GM18858 (cell line): Measurements from ENCODE around the gene EPHB2.

ENCODE experiments used
- ATAC-seq: cut with Tn5 transposase; IDR thresholded peaks from one replicate; pipeline ENCODE4 v1.9.1; 2021; ENCODE audit not compliant: unreplicated experiment

Gene EPHB2

DNA sequence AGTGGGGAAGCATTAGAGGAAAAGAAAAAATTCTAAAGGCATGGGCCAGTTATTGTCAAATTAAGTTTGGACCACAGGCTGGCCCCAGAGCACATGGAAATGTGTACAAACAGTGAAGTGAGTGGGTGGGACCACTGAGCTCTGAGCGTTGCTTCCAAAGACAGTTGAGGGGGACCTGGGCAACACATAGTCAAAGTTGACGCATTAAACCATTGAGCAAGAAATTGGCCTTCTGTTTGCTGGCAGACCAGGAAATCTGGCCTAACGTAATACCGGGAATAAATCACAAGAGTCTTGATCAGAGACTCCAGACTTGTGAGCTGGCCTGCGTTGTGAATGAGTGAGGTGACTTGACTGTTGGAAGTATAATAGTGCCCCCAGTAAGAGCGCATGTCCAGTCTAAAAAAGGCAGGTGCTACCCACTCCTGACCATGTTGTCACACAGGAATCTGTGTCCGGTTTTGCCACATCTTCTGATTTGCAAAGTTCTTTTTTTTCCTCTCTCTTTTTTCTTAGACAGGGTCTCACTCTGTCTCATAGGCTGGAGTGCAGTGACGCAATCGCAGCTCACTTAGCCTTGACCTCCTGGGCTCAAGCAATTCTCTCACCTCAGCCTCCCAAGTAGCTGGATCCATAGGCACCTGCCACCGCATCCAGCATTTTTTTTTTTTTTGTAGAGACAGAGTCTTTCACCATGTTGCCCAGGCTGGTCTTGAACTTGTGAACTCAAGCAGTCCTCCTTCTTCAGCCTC, 10.7 kb downstream of the EPHB2 start:
- ATAC-seq, result no peak

DNA sequence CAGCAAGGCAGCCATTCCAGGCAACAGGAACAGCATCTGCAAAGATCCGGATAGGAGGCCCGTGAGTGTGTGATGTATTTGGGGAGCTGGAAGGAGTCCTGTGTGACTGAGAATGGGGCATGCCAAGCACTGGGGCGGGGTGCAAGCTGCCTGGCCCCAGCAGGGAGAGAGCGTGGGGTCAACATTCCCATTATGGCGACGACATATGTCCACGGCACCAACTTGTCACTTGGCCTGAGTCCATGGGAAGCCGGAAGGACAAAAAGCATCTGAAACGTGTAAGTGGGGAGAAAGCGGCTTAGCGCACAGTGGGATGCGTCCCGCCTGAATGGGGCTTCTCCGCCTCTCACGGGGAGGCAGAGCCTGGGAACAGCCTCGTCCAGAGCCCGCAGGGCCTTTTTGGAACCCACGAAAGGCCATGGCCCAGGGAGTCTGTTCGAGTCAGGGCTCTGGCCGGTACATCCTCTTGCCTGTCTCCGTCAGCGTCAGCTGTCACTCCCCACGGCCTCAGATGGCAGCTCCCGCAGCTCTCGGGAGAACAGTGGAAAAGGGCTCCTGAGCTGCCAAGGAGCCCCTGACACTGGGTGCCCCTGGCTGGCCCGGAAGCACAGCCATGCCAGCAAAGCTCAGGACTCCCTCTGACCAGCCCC, 12.4 kb downstream of the EPHB2 start:
- ATAC-seq, result no peak

DNA sequence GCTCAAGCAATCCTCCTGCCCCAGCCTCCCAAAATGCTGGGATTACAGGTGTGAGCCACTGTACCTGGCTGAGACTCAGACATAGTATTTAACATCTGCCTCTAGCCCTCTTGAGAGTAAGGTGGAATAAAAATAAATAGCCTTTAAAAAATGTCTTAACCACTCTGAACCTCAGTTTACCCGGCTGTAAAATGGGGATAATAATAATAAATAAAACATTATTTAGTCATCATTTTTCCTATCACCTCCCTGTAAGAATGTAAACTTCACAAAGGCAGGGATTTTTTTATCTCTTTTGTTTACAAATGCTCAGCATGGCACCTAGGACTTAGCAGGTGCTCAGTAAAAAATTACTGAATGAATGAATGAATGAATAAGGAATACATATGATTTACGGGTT, 17.2 kb downstream of the EPHB2 start:
- no peak for ATAC-seq

DNA sequence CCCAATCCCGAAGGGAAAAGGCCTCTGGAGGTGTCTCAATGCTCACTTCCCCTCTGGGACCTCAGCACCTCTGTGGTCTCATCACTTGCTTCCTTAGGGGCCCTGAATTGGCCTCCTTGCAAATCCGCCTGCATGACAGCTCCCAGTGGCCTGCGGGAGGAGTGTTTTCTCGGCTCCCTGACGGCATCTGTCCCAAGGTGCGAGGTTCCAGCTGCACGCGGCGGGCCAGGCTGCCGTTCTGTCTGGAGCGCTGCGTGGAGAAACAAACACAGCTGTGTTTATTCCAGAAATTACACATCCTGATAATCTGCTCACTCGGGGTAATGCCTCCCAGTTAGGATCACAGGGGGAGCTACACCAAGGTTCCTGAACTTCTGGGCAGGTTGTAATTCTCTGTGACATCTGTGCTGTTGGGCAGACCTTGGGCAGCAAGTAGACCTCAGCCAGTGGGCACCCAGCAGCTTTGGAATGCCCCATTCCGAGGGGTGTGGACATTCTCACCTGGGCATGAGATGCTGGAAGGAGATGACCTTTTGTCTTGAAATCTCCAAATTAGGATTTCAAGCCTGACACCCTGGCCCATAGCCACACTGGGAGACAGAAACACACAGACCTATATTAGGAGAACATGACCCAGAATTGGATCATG, 18.2 kb downstream of the EPHB2 start:
- ATAC-seq, result no peak

DNA sequence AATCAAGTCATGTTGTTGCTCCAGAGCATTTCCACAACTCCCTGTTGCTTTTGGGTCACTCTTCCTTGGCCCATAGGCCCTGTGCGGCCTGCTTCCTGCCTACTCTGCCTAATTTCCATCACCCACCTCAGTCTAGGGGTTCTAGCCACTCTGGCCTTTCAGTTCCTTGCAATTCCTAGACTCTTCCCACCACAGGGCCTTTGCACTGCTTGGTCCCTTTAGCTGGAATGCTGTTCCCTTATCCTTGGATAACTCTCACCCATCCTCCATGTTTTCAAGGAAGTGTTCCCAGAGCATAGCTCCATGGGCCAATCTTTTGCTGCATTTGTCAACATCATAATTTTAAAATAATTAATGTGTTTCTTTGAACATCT, 18.7 kb downstream of the EPHB2 start:
- no peak for ATAC-seq

DNA sequence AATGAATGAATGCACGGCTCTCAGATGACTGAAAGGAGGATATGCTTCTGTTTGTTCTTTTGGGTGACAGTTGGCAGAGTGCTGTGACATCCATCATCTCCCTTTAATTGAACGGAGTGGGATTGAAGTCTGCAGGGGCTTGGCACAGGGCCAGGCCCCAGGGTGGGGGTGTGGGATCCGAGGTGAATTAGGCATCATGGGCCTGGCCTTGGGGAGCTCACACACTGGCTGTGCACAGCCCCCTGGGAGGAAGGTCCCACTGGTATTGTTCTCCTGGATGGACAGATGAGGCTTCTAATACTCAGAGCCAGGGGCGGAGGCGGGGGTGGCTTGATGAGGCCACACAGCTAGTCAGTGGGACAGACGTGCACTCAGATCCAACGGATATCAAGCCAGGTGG, 19.3 kb downstream of the EPHB2 start:
- ATAC-seq, result no peak

DNA sequence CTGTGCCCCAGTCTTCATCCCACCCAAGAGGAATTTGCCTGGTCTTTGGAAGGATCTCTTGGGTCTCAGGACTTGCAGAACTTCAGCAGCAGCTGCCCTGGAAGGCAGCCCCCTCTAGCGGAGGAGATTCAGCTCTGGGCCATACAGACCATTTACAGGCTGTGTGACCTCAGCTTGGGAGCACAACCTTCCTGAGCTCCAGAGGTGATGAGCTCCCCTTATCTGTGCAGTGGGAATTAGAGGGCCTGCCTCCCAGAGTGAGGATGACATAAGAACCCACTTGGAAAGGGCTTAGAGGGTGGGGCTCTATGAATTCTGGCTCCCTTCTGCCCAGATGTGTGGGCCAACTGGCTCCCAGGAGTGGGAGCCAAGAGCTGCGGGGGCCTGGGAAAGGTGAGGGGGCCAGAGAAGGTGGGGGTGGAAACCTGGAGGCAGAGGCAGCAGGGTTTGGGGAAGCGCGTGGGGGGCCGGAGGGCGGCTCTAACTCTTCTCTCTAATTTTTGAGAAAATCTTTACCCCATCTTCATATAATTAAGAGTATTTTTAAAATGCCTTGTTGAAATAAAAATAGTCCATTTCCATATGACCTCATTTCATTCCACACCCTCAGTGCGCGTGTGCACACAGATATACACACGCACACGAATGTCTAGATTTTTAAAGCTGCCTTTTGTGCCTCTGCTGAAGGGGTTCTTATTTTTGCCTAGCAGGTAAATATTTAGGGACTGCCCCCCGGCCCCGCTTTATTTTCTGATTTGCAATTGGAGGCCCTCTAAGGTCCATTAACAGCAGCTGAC, 21.5 kb downstream of the EPHB2 start:
- no peak for ATAC-seq

DNA sequence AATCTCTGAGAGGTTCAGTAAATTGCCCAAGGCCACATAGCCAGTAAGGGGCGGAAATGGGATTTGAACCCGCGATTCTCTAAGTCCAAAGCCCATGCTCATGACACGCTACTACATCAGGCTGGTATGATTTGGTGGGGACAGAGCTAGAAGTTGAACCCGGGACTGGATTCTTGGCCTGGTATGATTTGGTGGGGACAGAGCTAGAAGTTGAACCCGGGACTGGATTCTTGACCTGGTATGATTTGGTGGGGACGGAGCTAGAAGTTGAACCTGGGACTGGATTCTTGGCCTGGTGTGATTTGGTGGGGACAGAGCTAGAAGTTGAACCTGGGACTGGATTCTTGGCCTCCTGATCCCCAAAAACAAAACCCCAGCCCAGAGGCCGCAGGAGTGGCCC, 23.0 kb downstream of the EPHB2 start:
- no peak for ATAC-seq

DNA sequence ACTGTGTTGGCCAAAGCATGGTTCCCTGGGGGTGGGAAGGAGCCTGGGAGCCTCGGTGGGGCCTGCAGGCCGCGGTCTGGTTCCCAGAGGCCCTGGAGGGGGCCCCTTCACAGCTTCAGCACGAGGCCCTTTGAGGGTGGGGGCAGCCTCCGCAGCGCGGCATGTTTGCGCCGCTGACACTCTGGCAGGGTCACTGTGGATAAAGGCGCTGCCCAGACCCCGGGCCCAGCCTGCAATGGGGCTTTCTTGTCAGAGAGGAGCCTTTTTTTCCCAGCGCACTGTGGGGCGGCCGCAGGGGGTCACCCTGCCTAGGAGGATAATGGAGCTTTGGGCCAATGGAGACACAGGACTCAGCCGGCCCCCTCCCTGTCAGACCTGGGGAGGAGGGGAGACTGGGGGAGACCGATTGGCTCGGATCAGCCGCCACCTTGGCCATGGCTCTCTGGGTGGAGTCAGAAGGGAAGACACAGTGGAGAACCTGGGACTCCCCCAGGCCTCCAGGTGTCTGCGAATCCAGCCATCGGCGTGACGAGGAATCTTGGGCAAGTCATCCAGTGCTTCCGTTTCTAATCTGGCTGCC, 26.0 kb downstream of the EPHB2 start:
- ATAC-seq, result no peak

DNA sequence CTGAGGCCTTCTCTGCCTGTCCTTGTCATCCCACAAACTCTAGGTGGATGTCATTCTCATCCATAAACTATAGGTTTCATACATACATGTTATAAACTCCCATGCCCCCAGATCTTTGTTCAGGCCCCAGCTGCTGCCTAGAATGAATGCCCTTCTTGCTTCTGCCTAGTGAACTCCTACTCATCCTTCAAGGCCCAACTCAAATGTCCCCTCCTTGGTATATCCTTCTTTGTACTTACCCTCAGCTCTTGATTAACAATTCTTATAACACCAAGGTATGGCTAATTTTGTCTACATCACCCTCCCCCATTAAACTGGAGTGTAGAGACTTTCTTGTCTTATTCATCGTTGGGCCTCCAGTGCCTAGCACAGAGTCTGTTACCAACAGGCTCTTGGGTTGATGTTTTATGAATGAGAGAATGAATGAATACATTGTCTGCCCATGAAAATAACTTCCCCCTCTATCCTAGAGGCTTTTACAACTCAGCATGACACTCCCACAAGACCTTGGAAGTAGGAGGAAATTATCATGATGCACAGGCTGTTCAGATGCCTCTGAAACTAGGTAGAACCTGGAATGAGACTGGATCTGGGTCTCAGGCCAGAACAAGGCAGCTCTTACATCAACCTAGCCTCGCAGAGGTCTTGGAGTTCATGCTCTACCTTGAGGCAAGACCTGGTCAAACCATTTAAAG, 26.9 kb downstream of the EPHB2 start:
- ATAC-seq, result no peak

DNA sequence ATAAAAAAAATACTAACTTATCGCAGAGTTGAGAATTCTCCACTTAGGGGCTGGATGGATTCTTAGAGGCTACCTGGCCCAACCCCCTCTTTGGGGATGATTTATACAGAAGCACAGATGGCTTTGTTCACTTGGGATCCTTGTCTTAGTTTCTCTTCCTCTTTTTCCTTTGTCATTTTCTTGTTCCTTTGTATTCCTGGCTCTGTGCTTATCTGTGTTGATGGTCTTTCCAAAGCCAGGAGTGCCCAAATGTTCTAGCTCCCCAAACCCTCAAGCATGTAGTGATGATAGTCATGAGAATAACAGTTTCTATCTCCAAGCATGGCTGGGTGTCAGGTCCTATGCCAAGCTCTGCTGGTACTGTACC, 27.4 kb downstream of the EPHB2 start:
- ATAC-seq, result no peak

DNA sequence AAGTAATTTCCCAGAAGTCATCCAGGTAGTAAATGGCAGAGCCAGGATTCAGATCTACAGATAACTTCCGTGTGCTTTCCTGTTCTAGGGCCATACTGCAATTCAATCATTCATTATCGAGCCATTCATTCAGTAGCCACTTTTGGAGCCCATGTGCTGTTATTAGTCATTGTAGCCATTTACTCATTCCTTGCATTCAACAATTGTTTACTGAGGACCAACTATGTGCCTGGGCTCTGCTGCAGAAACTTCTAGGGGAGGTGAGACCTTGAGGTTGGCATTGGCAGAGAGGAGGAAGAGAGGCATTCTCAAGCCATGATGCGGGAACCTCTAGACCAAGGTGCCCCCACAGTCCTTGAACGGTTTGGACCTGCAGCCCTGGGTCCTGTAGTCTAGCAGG, 27.9 kb downstream of the EPHB2 start:
- no peak for ATAC-seq

DNA sequence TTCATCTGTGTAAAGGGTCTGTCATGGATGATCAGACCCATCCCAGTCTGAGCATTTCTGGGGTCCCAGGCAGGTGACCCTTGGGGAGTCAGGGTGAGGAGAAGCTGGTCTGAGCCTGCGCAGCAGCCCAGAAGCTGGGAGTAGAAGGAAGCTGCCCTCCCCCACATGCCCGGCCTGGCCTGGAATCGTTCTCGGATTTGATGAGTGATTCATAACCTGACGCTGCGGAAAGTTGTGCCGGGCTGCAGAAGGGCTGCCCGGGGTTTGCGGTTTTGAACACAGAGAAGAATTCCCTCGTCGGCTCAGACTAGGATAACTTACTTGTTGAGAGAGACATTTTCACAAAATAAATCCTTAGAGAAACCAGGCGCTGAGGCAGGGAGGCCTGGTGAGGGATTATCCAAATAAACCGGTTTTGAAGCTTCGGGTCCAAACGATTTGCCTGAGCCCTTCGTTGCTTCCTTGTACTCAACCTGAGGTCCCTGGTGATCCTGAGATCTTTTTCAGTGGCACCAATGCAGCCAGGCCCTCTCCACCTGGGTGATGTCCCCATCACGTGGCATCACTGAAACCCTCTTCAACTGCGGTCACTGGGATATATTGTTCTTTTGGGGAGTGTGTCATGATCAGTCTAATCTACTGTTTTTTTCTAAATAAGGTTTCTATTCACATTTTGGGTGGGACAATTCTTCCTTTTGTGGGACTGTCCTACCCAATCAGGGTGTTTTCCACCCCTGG, 29.2 kb downstream of the EPHB2 start:
- no peak for ATAC-seq

DNA sequence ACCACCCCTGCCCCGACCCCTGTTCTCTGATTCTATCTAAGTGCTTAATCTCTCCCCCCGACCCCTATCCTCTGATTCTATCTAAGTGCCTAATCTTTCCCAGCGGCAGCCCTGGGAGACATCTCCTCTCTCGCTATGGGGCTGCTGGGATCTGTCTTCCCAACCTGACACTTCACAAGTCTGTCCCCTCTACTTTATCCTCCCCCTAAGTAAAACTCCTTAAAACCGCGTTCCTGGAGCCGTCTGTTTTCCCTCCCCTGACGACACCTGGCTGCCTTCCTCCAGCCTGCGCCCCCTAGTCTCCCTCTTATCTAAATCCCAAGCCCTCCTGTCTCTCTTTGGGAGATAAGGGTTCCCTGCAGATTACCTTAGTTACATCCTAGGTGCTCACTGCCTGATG, 30.5 kb downstream of the EPHB2 start:
- no peak for ATAC-seq

DNA sequence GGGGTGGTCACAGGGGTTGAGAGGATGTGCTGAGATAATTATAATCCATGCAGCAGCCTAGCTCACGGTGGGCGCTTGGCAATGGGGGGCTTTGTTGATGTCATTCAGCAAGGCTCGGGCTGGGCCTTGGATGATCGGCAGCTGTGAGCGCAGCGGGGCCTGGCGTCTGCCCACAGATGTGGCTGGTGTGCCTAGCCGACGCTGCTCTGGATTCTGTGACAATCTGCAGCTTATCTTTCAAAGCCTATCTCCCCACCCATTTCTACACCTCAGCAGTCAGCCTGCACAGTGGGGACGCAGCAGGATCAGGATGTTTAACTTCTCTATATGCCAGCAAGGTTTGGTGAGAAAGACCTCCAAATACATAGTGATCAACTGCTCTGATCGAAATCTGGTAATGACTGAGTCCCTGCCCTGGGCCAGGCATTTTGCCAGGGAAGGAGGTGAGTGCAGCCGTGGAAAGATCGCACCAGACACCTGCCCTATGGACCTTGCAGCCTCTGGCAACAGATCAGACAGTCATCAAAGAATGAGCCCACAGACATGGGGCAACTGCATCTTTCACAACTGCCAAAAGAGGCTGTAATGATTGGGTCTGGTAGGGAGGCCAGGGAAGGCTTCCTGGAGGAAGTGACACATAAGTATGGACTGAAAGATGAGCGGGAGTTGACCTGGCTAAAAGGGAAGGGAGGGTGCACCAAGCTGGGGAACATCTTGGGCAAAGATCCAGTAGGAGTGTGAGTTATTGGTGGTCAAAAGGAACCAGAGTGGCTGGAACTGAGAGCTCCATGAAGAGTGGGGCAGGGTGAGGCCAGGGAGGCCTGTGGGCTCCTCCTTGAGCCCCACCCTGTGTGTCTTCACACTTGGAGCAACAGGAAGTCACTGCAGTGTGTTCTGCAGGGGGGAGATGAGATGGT, 35.3 kb downstream of the EPHB2 start:
- ATAC-seq, result no peak

DNA sequence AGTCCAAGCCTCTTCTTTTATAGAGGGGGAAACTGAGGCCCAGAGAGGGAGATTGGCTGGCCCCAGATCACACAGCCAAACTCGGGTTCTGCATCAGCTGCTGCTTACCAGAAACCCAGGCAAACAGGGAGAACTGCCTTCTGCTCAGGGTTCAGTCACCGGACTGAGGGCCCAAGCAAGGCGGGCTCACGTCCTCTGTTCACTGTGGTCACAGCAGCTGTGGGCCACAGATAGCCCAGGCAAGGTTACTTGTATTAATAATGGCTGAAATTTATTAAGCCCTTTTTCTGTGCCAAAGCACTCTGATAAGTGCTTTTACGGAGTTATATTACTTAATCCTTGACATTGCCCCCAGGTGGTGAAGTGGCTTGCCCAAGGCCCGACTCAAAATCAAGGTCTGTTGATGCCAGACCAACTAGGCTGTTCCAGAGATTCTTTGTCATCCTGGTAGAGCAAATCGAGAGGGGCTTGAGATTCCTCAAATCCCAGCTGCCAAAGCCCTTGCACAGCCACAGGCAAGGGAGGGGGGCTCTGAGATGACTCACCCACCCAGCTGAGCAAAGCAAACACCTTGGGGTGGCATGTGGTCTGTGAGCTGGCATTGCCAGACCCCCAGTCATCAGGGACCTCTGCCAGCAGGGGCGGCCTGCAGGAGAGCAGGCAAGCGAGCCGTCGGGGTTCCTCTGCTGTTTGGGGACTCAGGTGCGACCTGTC, 36.5 kb downstream of the EPHB2 start:
- no peak for ATAC-seq

DNA sequence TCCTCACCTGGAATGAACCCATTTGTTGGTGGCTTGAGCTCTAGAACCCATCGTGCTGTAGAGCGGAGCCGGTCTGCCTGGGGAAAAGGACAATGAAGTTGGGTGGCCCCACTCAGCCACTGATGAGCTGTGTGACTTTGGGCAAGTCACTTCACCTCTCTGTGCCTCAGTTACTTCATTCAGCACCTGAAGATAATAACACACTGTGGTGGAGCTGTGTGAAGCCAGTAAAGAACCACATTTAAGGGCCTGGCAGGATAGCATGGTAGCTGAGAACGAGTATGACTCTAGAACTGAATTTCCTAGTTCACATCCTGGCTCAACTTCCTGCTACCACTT, 37.1 kb downstream of the EPHB2 start:
- no peak for ATAC-seq

DNA sequence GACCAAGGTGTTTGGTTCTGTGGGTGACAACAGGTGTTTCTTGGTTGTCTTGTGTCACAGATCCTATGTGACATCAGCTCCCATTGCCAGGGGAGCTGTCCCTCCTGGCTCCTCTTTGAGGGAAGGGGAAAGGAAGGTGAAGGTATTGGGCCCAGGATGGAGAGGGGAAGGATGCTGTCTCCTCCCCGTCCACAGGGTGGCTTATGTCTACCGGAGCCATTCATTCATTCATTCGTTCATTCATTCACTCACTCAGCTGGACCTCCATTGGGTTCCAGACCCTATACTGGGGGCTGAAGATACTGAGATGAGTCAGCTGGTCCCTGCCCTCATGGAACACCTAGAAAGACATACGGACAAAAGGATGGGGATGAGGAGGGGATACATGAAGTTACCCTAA, 38.9 kb downstream of the EPHB2 start:
- ATAC-seq, result no peak
